Endodermal cell (in vitro differentiated cells): Measurements from ENCODE around the gene MYH16. TPM values are rescaled to one million over a fixed set of nuclear protein-coding genes. Genes with fewer than 3 reads are reported as not detected.

Experiments
- DNase-seq: peaks from one replicate; pipeline ENCODE4 v3.0.0-alpha.2; 2017
- H3K27ac ChIP-seq: 2 replicates; pipeline ENCODE4 v1.5.1; 2013; ENCODE audit warnings: mild to moderate bottlenecking, low read depth, low read length, moderate library complexity
- H3K27me3 ChIP-seq: 2 replicates; pipeline ENCODE4 v1.6.1; 2013; ENCODE audit warnings: mild to moderate bottlenecking, low read length, moderate library complexity; ENCODE audit not compliant: insufficient read depth, control insufficient read depth, poor library complexity, severe bottlenecking
- H3K36me3 ChIP-seq: 2 replicates; pipeline ENCODE4 v1.7.0; 2013; ENCODE audit warnings: mild to moderate bottlenecking, low read length, moderate library complexity; ENCODE audit not compliant: control insufficient read depth, insufficient read depth
- H3K4me1 ChIP-seq: one replicate; pipeline ENCODE4 v1.7.0; 2013; ENCODE audit warnings: low read length; ENCODE audit not compliant: control insufficient read depth, insufficient read depth
- H3K4me3 ChIP-seq: 2 replicates; pipeline ENCODE4 v1.5.1; 2013; ENCODE audit warnings: mild to moderate bottlenecking, low read length, moderate library complexity
- H3K9ac ChIP-seq: 2 replicates; pipeline ENCODE4 v1.6.1; 2013; ENCODE audit warnings: mild to moderate bottlenecking, low read length, moderate library complexity; ENCODE audit not compliant: poor library complexity, severe bottlenecking; ENCODE audit errors: extremely low read depth
- H3K9me3 ChIP-seq: 2 replicates; pipeline ENCODE4 v1.6.1; 2013; ENCODE audit warnings: mild to moderate bottlenecking, low read length, moderate library complexity; ENCODE audit not compliant: control insufficient read depth
- H3K27ac Mint-ChIP-seq: 2 replicates; pipeline ENCODE4 v1.8.0; 2020; ENCODE audit warnings: mixed read lengths
- H3K27me3 Mint-ChIP-seq: 2 replicates; pipeline ENCODE4 v1.8.0; 2021; ENCODE audit warnings: mild to moderate bottlenecking, mixed read lengths; ENCODE audit not compliant: insufficient read depth
- H3K36me3 Mint-ChIP-seq: 2 replicates; pipeline ENCODE4 v1.8.0; 2020; ENCODE audit warnings: low read depth, mixed read lengths
- H3K4me1 Mint-ChIP-seq: 2 replicates; pipeline ENCODE4 v1.8.0; 2020; ENCODE audit warnings: mixed read lengths
- H3K4me3 Mint-ChIP-seq: 2 replicates; pipeline ENCODE4 v1.8.0; 2020; ENCODE audit warnings: mild to moderate bottlenecking, moderate library complexity, mixed read lengths
- H3K9me3 Mint-ChIP-seq: 2 replicates; pipeline ENCODE4 v1.8.0; 2020; ENCODE audit warnings: mild to moderate bottlenecking, mixed read lengths
- WGBS, 2 experiments: methylation state at CpG; one replicate each; pipeline versions ENCODE4 v1.1.5 to v1.1.7; 2013; ENCODE audit warnings: missing lambda C conversion rate in 2 of 2, mixed read lengths in 1 of 2; ENCODE audit not compliant: insufficient coverage in 1 of 2, insufficient read length in 1 of 2; 5-methylcytosine and 5-hydroxymethylcytosine counted together
- total RNA-seq, 2 donors: library from RNA; stranded (reverse); fragmentation: NEBNext Ultra II Directional in 1 of 2; extraction: Animal tissue kit (Norgen Biotek cat#: 25700) in 1 of 2; gene quantifications; 2 replicates in 1 of 2; 3 replicates in 1 of 2; pipeline ENCODE4 v1.2.1, GENCODE V29; 2021
- TF ChIP-seq, protein P1 (sequence below): fragments of 200-600 bp; sonication (generic); conservative IDR thresholded peaks from 2 replicates; pipeline ENCODE4 v1.5.0; 2021; ENCODE audit warnings: antibody characterized with exemption, mild to moderate bottlenecking

MYH16 gene
- total RNA-seq, 2 donors from 2014 or later, result not detected

GRCh38 chr7:99242682-99243081 is 30.0 kb upstream of the MYH16 start:
- Mint-ChIP-seq H3K4me3 (no peak overlapping the region), H3K9me3 (peaks cover 8% of the 10 kb centered on the region), H3K36me3 (no peaks in the 10 kb centered on the region), H3K27ac (no peak overlapping the region), H3K27me3 (peaks cover 2% of the 10 kb centered on the region), H3K4me1 (no peaks in the 10 kb centered on the region)
- H3K27me3 ChIP-seq, result peaks cover 7% of the 10 kb centered on the region
- H3K9me3 ChIP-seq, result peaks cover 1% of the 10 kb centered on the region
- 89 to 100% methylated on average over 3 to 4 of the region's 4 CpGs for WGBS, 2 experiments
- H3K9ac ChIP-seq, result no peak overlapping the region
- no peak overlapping the region for H3K27ac ChIP-seq
- H3K4me3 ChIP-seq, result no peak overlapping the region
- no peak for DNase-seq
- TF ChIP-seq, protein P1, sequence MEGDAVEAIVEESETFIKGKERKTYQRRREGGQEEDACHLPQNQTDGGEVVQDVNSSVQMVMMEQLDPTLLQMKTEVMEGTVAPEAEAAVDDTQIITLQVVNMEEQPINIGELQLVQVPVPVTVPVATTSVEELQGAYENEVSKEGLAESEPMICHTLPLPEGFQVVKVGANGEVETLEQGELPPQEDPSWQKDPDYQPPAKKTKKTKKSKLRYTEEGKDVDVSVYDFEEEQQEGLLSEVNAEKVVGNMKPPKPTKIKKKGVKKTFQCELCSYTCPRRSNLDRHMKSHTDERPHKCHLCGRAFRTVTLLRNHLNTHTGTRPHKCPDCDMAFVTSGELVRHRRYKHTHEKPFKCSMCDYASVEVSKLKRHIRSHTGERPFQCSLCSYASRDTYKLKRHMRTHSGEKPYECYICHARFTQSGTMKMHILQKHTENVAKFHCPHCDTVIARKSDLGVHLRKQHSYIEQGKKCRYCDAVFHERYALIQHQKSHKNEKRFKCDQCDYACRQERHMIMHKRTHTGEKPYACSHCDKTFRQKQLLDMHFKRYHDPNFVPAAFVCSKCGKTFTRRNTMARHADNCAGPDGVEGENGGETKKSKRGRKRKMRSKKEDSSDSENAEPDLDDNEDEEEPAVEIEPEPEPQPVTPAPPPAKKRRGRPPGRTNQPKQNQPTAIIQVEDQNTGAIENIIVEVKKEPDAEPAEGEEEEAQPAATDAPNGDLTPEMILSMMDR, result no peak
- H3K4me1 ChIP-seq, result no peaks in the 10 kb centered on the region
- no peaks in the 10 kb centered on the region for H3K36me3 ChIP-seq

- H3K27me3 Mint-ChIP-seq, result peaks cover 2% of the 10 kb centered on the region
These were observed 28.8 kb upstream of the MYH16 start for GRCh38 chr7:99243751-99244337.

DNA sequence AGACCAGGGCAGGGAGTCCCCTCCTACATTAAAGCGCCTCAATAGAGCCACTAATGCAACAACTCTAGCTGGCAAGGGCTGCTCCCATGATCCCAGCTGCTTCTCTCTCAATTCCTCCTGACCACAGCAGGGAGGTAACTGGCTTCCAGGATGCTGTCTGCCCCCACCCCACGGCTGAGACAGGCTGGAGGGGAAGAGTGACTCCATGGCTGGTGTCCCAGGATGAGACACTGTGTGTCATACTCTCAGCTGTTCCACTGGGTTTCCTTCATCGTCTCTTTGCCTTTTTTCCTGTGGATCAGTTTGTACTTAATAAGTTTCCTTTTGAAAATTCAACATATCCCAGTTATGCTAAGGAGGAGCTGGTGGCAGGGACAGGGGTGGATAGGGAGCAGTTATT is 27.7 kb upstream of the MYH16 start:
- no peak for DNase-seq

More at GRCh38 chr7:99243751-99244337, 28.8 kb upstream of the MYH16 start:
- Mint-ChIP-seq H3K9me3 (peaks cover 2% of the 10 kb centered on the region), H3K4me1 (no peaks in the 10 kb centered on the region), H3K4me3 (no peak overlapping the region), H3K27ac (no peak overlapping the region), H3K36me3 (no peaks in the 10 kb centered on the region)
- H3K4me3 ChIP-seq, result no peak overlapping the region
- DNase-seq, result no peak
- H3K4me1 ChIP-seq, result no peaks in the 10 kb centered on the region
- no peaks in the 10 kb centered on the region for H3K9me3 ChIP-seq
- H3K9ac ChIP-seq, result no peak overlapping the region
- TF ChIP-seq, protein P1, result no peak
- no peaks in the 10 kb centered on the region for H3K36me3 ChIP-seq
- H3K27me3 ChIP-seq, result peaks cover 7% of the 10 kb centered on the region
- WGBS, 2 experiments, result 88 to 91% methylated on average over 5 of the region's 5 CpGs
- H3K27ac ChIP-seq, result no peak overlapping the region

More for the DNA sequence above, 27.7 kb upstream of the MYH16 start:
- no peak overlapping the region for H3K27ac Mint-ChIP-seq
- H3K36me3 Mint-ChIP-seq, result no peaks in the 10 kb centered on the region
- no peaks in the 10 kb centered on the region for H3K9me3 ChIP-seq
- H3K36me3 ChIP-seq, result no peaks in the 10 kb centered on the region
- WGBS, 2 experiments, result 83 to 88% methylated on average over 1 to 3 of the region's 3 CpGs
- H3K9ac ChIP-seq, result no peak overlapping the region
- peaks cover 2% of the 10 kb centered on the region for H3K27me3 Mint-ChIP-seq
- TF ChIP-seq, protein P1, result no peak
- peaks cover 7% of the 10 kb centered on the region for H3K27me3 ChIP-seq
- H3K9me3 Mint-ChIP-seq, result peaks cover 2% of the 10 kb centered on the region
- H3K27ac ChIP-seq, result no peak overlapping the region
- no peaks in the 10 kb centered on the region for H3K4me1 Mint-ChIP-seq
- H3K4me1 ChIP-seq, result no peaks in the 10 kb centered on the region
- no peak overlapping the region for H3K4me3 ChIP-seq
- H3K4me3 Mint-ChIP-seq, result no peak overlapping the region
